Subcutaneous adipose tissue (tissue), 4 donors: ENCODE measurements around the gene PMS2. TPM values are rescaled to one million over a fixed set of nuclear protein-coding genes. Genes with fewer than 3 reads are reported as not detected.

Source experiments
- total RNA-seq, 4 donors: library from RNA; depleted of rRNA; stranded (reverse); fragments of >200 nt; gene quantifications; one replicate each; pipeline ENCODE4 v1.1.0, GENCODE V29; 2016
- TF ChIP-seq, protein P1 (sequence below): fragments of 450-650 bp; IDR thresholded peaks from one replicate; pipeline ENCODE4 v1.5.1; 2016; ENCODE audit warnings: low read depth, mild to moderate bottlenecking, control low read depth, antibody characterized with exemption, moderate library complexity

The PMS2 gene
- total RNA-seq, 4 donors from 2014 or later = 8.2 to 14.5 (median 12.3) TPM

DNA sequence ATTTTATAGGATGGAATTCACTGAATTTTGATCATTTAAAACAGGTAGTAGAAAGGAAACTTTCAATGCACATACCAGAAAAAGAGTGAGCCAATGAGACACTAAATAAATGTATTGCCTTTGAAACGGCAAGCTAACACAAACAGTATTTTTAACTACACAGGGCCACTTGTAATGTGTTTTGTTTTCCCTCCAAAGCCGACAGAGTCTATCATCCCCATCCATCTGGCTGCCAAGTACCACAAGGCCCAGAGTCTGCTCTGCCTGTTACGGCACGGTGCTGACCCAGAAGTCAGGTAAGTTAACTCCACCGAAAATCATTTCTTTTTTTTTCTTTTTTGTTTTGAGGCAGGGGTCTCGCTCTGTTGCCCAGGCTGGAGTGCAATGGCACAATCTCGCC is 23.8 kb upstream of the PMS2 start:
- TF ChIP-seq, protein P1, sequence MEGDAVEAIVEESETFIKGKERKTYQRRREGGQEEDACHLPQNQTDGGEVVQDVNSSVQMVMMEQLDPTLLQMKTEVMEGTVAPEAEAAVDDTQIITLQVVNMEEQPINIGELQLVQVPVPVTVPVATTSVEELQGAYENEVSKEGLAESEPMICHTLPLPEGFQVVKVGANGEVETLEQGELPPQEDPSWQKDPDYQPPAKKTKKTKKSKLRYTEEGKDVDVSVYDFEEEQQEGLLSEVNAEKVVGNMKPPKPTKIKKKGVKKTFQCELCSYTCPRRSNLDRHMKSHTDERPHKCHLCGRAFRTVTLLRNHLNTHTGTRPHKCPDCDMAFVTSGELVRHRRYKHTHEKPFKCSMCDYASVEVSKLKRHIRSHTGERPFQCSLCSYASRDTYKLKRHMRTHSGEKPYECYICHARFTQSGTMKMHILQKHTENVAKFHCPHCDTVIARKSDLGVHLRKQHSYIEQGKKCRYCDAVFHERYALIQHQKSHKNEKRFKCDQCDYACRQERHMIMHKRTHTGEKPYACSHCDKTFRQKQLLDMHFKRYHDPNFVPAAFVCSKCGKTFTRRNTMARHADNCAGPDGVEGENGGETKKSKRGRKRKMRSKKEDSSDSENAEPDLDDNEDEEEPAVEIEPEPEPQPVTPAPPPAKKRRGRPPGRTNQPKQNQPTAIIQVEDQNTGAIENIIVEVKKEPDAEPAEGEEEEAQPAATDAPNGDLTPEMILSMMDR = no peak

GRCh38 chr7:6032167-6032566 is 23.3 kb upstream of the PMS2 start:
- TF ChIP-seq, protein P1 = no peak

- TF ChIP-seq, protein P1 = no peak
Observed at GRCh38 chr7:6031567-6031966, 22.7 kb upstream of the PMS2 start.

DNA sequence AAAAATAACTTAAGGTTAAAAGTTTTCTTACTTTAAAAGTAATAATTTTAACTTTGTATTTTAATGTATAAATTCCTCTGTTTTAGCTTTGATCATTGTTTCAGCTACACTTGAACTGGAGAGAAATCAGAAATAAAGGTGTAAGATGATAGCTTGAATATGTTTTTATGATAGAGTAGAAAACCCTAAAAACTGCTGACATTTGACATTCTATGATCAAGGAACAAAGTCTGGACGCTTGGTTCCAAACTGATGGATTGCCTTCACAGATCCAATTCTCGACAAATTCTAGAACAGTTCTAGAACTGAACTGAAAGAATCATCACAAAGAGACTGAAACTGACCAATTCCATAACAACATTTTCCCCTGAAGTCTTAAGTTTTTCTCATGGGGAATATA is 22.1 kb upstream of the PMS2 start, which contains the start of gene ANKRD61:
Gene ANKRD61 (plus strand): TSS at position 389 of the 400 bp plus-strand sequence. CDS start 0 bp downstream, at position 389.
- TF ChIP-seq, protein P1 = no peak

DNA sequence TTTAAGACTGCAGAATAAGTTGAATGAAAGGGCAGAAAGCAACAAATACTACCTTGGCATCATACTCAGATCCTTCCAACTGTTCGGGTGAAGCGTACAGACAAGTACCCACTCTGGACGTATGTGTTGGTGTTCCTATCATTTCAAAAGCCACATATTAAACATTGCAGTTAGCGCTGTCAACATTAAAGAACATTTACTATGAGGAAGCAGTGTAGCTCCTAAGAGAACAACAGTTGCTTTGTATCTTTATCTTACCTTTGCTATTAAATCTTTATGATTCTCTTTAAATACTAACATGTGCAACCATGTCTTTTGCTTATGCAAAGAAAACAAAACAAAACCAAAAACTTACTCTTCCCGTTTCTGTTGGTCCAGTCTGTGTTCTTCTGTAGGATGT is 19.7 kb upstream of the PMS2 start:
- TF ChIP-seq, protein P1 = no peak

- TF ChIP-seq, protein P1 = no peak
Observed at GRCh38 chr7:6027806-6028365, 19.0 kb upstream of the PMS2 start.

DNA sequence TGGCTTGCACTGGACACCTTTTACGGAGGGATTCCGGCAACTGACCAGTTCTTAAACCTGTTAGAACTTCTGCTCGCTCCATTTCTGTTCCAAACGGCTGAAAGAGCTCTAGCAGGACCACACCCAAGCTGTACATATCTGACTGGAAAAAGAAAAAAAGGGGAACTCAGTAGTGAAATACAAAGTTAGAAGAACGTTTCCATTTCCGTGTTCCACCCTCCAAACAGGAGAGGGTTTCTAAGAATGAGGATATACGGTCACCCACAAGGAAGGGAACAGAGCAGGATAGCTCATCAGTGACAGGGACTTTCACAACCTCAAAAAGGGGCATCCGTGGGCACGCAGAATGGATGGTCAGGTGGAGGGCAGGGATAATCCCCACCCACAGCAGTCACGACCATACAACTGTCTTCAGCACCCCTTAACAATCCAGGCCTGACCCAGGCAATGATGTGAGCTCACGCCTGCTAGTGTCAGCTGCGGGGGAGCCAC is 18.0 kb upstream of the PMS2 start:
- TF ChIP-seq, protein P1 = no peak
